HG03097 (cell line): Measurements from ENCODE around the gene SCG2.

ENCODE experiments used
- ATAC-seq: cut with Tn5 transposase; IDR thresholded peaks from one replicate; pipeline ENCODE4 v1.9.1; 2021; ENCODE audit not compliant: unreplicated experiment, low FRiP score

SCG2 gene

DNA sequence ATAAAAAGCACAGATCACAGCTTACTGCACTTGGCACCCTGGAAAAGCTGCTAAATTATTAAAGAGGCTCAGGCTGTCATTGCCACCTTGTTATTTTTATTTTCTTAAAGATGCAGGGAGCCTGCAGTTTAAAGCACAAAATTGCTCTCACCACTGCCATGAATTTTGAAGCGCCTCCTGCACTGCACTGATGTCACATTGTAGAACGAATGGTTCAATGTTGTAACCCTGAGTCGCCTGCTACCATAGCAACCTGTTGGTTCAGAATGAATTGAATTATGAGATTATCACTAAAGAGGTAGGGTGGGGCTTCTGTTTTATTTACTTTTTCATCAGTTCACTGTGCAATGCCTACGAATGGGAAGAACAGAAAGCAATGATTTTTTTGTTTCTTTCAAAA, 16.5 kb downstream of the SCG2 start:
- ATAC-seq, result no peak

DNA sequence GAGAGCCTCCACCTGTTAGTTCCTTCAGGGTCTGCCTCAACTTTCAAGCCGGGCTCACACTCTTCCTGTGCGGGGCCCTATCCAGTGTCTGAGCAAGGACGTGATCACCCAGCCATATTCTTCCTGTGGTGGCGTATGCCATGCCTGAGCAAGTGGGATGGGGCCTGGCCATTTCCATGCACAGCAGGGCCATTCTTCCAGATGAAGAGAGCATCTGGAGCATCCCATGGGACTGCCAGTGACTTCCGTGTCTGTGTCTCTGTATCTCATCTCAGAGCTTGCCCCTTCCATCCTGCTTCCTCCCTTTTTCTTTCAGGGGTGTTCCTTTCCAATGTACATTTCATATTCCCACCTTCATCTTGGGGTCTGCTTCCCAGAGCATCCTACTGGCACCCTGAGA, 20.2 kb downstream of the SCG2 start:
- no peak for ATAC-seq

DNA sequence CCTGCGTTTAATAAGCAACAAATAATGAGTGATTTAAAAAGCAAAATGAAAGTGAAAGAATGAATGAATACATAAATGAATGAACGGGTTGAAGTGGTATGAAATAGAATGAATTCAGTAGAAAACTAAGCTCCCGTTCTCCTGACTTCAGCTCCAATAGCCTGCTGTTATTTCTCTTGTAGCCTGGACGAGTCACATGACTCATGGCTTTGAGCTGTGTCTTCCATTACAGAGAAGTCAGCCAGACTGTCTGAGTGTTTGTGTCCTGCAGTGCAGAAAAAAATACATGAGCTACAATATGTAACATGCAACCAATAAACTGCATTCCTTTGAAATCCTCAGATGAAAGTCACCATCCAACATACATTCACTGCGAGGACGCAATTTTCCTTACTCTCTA, 21.2 kb downstream of the SCG2 start:
- no peak for ATAC-seq

- ATAC-seq, result no peak
Measured at GRCh38 chr2:223578846-223579245, 23.3 kb downstream of the SCG2 start.

DNA sequence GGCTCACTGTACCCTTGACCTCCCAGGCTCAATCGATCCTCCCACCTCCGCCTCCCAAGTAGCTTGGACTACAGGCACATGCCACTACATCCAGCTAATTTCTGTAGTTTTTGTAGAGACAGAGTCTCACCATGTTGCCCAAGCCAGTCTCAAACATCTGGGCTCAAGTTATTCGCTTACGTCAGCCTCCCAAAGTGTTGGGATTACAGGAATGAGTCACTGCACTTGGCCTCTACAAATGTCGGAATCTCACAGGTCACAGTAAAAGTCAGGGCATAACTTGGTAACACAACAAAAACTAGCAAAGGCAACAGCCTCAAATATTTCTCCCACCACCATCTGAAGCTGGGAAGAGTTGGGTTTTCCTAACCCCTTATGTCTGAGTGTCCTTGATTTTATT, 25.3 kb downstream of the SCG2 start:
- no peak for ATAC-seq

DNA sequence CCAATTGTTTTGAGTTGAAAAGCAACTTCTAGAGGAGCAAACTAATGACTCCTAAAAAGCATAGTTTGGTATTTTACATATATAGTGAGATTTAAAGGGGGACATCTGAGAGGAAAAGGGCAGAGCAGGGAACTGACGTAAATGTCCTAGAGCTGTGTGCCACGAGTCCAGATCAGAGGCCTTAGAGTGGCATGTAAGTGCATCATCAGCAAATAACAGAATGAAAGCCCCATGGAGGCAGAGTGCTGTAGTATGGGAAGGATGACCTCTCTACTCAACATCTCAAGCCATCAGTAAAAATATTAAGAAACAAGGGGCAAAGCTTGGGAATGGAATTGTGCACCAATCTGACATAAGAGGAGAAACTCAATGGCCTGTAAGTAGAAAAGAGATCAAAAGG, 31.4 kb downstream of the SCG2 start:
- no peak for ATAC-seq

DNA sequence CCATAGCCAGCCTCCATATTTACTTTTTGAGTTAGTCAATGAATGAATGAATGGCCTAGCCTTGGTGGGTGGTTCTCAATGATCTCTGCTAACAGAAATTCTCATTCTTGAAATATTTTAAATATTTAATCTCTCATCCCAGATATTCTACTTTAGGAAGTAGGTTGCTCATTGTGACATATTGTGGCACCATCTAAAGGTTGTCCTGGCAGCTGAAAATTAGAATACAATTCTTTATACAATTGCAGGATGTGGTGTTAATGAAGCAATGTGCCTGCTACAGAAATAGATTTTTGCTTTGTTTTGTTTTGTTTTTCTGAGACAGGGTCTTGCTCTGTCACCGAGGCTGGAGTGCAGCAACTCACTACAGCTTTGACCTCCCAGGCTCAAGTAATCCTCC, 35.8 kb downstream of the SCG2 start:
- no peak for ATAC-seq

GRCh38 chr2:223563462-223563861, 38.7 kb downstream of the SCG2 start:
- no peak for ATAC-seq

GRCh38 chr2:223562078-223562477, 40.1 kb downstream of the SCG2 start:
- ATAC-seq, result no peak

- no peak for ATAC-seq
Measured at GRCh38 chr2:223560749-223561435, 41.3 kb downstream of the SCG2 start.

- ATAC-seq, result no peak
Measured at GRCh38 chr2:223558970-223559369, 43.2 kb downstream of the SCG2 start.

DNA sequence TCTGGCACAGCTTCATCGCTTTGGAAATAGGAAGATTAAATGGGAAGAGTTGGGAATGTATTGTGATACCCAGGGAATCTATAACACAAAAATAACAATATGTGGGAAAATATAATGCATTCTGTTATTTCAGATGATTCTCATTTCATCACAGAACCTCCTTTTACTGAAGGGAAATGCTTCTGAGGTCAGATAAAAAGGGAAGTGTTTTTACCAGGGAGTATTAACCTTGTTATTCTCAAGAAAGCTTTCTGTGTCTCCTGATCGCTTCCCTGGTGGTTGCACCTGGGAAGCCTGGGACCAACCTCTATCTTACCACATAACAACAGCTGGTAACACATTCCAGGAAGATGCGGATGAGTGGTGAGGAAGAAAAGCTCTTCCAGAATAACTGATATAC, 47.2 kb downstream of the SCG2 start:
- no peak for ATAC-seq

DNA sequence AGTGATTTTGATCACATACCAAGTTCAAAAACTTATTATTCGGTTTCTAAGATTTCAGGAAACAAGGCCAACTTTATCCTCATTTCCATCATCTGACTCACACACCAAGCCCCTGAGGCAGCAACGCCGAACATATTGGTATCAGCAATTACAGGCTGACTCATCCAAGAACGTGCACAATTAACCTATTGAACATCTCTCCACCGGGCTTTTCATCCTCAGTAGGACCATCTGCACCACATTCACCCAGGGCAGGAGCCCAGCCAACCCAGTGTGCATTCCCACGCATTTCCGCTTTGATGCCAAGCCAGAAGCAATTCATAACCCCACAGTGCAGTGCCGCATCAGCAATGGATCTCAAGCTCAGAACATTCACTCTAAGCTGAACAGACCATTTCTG, 52.9 kb downstream of the SCG2 start:
- no peak for ATAC-seq

GRCh38 chr2:223548194-223548593, 54.0 kb downstream of the SCG2 start:
- ATAC-seq, result no peak
